ENCODE data around the gene SORCS3.

DNA sequence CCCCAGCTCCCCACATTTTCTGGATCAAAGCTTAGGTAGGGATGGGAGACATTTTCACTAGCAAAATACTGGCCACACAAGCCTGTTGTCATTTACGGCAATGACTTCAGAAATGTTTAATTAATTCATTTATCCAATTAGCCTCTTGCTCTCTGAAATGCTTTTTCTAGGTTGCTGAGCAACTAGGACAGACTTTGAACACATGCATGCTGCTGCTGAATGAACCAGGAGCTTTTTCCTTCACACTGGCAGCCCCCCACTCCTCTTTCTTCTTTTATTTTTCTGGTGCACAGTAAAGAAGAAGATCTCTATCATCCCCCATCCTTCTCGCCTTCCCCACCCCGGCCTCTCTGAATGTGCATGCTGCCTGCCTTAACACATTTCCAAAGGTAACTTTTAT lies 22.5 kb downstream of the SORCS3 start:
- TF ChIP-seq CTCF (IDR thresholded peaks at IDR 0.05; ENCODE audit: poor library complexity, severe bottlenecking) (no peak), EZH2 (IDR thresholded peaks at IDR 0.05; ENCODE audit: borderline replicate concordance, insufficient read depth, low read length, poor library complexity, severe bottlenecking) (no peak), SMC3 (conservative IDR thresholded peaks at IDR 0.05; ENCODE audit: poor library complexity) (no peak), POLR2AphosphoS5 (IDR thresholded peaks at IDR 0.05) (no peak)
